ENCODE measurements around the gene ADGRB3. TPM values are rescaled to one million over a fixed set of nuclear protein-coding genes. Genes with fewer than 3 reads are reported as not detected.

Gene ADGRB3
- total and polyA plus RNA-seq, 2 donors (not counting 1 experiment from before 2014, with no cell fraction given) = not detected

- no peak for TF ChIP-seq EZH2 (IDR thresholded peaks at IDR 0.05; ENCODE audit: borderline replicate concordance, insufficient read depth, low read depth, low read length, poor library complexity, severe bottlenecking)
- no peak for TF ChIP-seq CTCF (IDR thresholded peaks at IDR 0.05)
- Histone ChIP-seq H3K79me2 (ENCODE audit: control insufficient read depth, insufficient read depth, low read length) (no peaks in the 10 kb centered on the region), H3K4me1 (ENCODE audit: control insufficient read depth in 2 of 2, insufficient read depth in 2 of 2, low read length in 2 of 2) (no peaks in the 10 kb centered on the region), H3K9ac (ENCODE audit: low read length) (no peak overlapping the region), H3K9me3 (ENCODE audit: control extremely low read depth in 1 of 3, control insufficient read depth in 2 of 3, insufficient read depth in 1 of 3, low read length in 2 of 3) (no peaks in the 10 kb centered on the region), H3K4me3 (ENCODE audit: control extremely low read depth in 1 of 5, extremely low read depth in 1 of 5, insufficient read depth in 1 of 5, low read depth in 2 of 5, low read length in 4 of 5) (no peak overlapping the region), H3K36me3 (replicated peaks in 1 of 2; ENCODE audit: control extremely low read depth in 1 of 2, control insufficient read depth in 1 of 2, extremely low read depth in 1 of 2, insufficient read depth in 2 of 2, low read length in 1 of 2) (no peaks in the 10 kb centered on the region), H3K27ac (ENCODE audit: low read length in 2 of 2) (no peak overlapping the region), H4K20me1 (ENCODE audit: control insufficient read depth, insufficient read depth, low read length, poor library complexity, severe bottlenecking) (no peaks in the 10 kb centered on the region), H3K4me2 (replicated peaks; ENCODE audit: low read depth, low read length, poor library complexity, severe bottlenecking) (no peak overlapping the region), H2AFZ (ENCODE audit: insufficient read depth, low read depth, low read length, poor library complexity, severe bottlenecking) (no peak overlapping the region), H3K27me3 (replicated peaks in 1 of 4; ENCODE audit: control extremely low read depth in 1 of 4, control insufficient read depth in 3 of 4, insufficient read depth in 4 of 4, low read length in 3 of 4) (no peaks in the 10 kb centered on the region)
- DNase-seq (no peak), ATAC-seq (ENCODE audit: low read depth) (no peak)
- WGBS (ENCODE audit: insufficient coverage) = no CpG with 5 or more reads among the region's 1 CpG
- Mint-ChIP-seq H3K27me3 (no peaks in the 10 kb centered on the region), H3K9me3 (ENCODE audit: insufficient read depth) (no peaks in the 10 kb centered on the region), H3K27ac (no peak overlapping the region), H3K4me3 (no peak overlapping the region), H3K4me1 (no peaks in the 10 kb centered on the region)
- CTCF ChIA-PET = interaction anchor here (0.6 kb wide), 1 partner anchor 19 kb away, joined by 3 read pairs; no protein-coding TSS in a partner anchor
- intact Hi-C loops (cut with micrococcal nuclease) = no loop called here
- POLR2A ChIA-PET = no interaction called here
Observed at GRCh38 chr6:69072796-69073195, 437.7 kb downstream of the ADGRB3 start.

- H3K4me1 Mint-ChIP-seq = no peaks in the 10 kb centered on the region
- H3K4me3 Mint-ChIP-seq = no peak overlapping the region
- no peak overlapping the region for H3K4me2 ChIP-seq (replicated peaks; ENCODE audit: low read depth, low read length, poor library complexity, severe bottlenecking)
- H3K27ac ChIP-seq (ENCODE audit: low read length in 2 of 2) = no peak overlapping the region
- no peaks in the 10 kb centered on the region for H3K27me3 Mint-ChIP-seq
- no peaks in the 10 kb centered on the region for H3K9me3 ChIP-seq (ENCODE audit: control extremely low read depth in 1 of 3, control insufficient read depth in 2 of 3, insufficient read depth in 1 of 3, low read length in 2 of 3)
- intact Hi-C loops (cut with micrococcal nuclease) = no loop called here
- no peaks in the 10 kb centered on the region for H3K4me1 ChIP-seq (ENCODE audit: control insufficient read depth in 2 of 2, insufficient read depth in 2 of 2, low read length in 2 of 2)
- H3K9me3 Mint-ChIP-seq (ENCODE audit: insufficient read depth) = no peaks in the 10 kb centered on the region
- H4K20me1 ChIP-seq (ENCODE audit: control insufficient read depth, insufficient read depth, low read length, poor library complexity, severe bottlenecking) = no peaks in the 10 kb centered on the region
- H3K79me2 ChIP-seq (ENCODE audit: control insufficient read depth, insufficient read depth, low read length) = no peaks in the 10 kb centered on the region
- H3K27me3 ChIP-seq (replicated peaks in 1 of 4; ENCODE audit: control extremely low read depth in 1 of 4, control insufficient read depth in 3 of 4, insufficient read depth in 4 of 4, low read length in 3 of 4) = no peaks in the 10 kb centered on the region
- 82% methylated on average over 2 of the region's 4 CpGs for WGBS (ENCODE audit: insufficient coverage)
- no peak overlapping the region for H3K27ac Mint-ChIP-seq
- DNase-seq = no peak
- no peaks in the 10 kb centered on the region for H3K36me3 ChIP-seq (replicated peaks in 1 of 2; ENCODE audit: control extremely low read depth in 1 of 2, control insufficient read depth in 1 of 2, extremely low read depth in 1 of 2, insufficient read depth in 2 of 2, low read length in 1 of 2)
- H3K9ac ChIP-seq (ENCODE audit: low read length) = no peak overlapping the region
- no peak for ATAC-seq (ENCODE audit: low read depth)
- no peak for TF ChIP-seq CTCF (IDR thresholded peaks at IDR 0.05)
- TF ChIP-seq EZH2 (IDR thresholded peaks at IDR 0.05; ENCODE audit: borderline replicate concordance, insufficient read depth, low read depth, low read length, poor library complexity, severe bottlenecking) = no peak
- no peak overlapping the region for H2AFZ ChIP-seq (ENCODE audit: insufficient read depth, low read depth, low read length, poor library complexity, severe bottlenecking)
- ChIA-PET CTCF (no interaction called here), POLR2A (no interaction called here)
- H3K4me3 ChIP-seq (ENCODE audit: control extremely low read depth in 1 of 5, extremely low read depth in 1 of 5, insufficient read depth in 1 of 5, low read depth in 2 of 5, low read length in 4 of 5) = no peak overlapping the region
Observed at GRCh38 chr6:69084746-69085335, 449.8 kb downstream of the ADGRB3 start.
